ENCODE data around the gene CNTNAP5. TPM values are rescaled to one million over a fixed set of nuclear protein-coding genes. Genes with fewer than 3 reads are reported as not detected.

Gene CNTNAP5
- total RNA-seq, 4 donors from 2014 or later: 0.20 to 1.4 (median 0.68) TPM; not detected in 1

GRCh38 chr2:124193706-124194105, 168.6 kb downstream of the CNTNAP5 start:
- H3K4me3 ChIP-seq: no peak overlapping the region
- TF ChIP-seq EP300 (IDR thresholded peaks at IDR 0.05; ENCODE audit: low read depth): no peak
- no peak for TF ChIP-seq CTCF (IDR thresholded peaks at IDR 0.05)
- TF ChIP-seq POLR2A (IDR thresholded peaks at IDR 0.05): no peak
- no peak for TF ChIP-seq POLR2AphosphoS5 (IDR thresholded peaks at IDR 0.05)
- no peak for DNase-seq
- no peaks in the 10 kb centered on the region for H3K9me3 ChIP-seq
- H3K27me3 ChIP-seq: no peaks in the 10 kb centered on the region
- no peaks in the 10 kb centered on the region for H3K36me3 ChIP-seq
- intact Hi-C loops (cut with DNase I; ENCODE audit: low total_unique reads): no loop called here
- no peak overlapping the region for H3K27ac ChIP-seq
- H3K4me1 ChIP-seq: no peaks in the 10 kb centered on the region
- in situ Hi-C loops (cut with MboI; ENCODE audit: low pct_ligation_motif_present in 1 of 4, low pct_unique_long_range_greater_than_20kb in 1 of 4, low sequenced_read_pairs in 3 of 4): no loop called here
- WGBS, 2 donors (ENCODE audit: low coverage in 1 of 2): 59 to 70% methylated on average over 4 of the region's 4 CpGs

- in situ Hi-C loops (cut with MboI; ENCODE audit: low pct_ligation_motif_present in 1 of 4, low pct_unique_long_range_greater_than_20kb in 1 of 4, low sequenced_read_pairs in 3 of 4): no loop called here
- no peak overlapping the region for H3K4me3 ChIP-seq
Observed at GRCh38 chr2:124201713-124202112, 176.6 kb downstream of the CNTNAP5 start.

GRCh38 chr2:124209441-124209840, 184.4 kb downstream of the CNTNAP5 start:
- WGBS, 2 donors (ENCODE audit: low coverage in 1 of 2): 62 to 80% methylated on average over 4 of the region's 4 CpGs
- TF ChIP-seq POLR2AphosphoS5 (IDR thresholded peaks at IDR 0.05) (no peak), EP300 (IDR thresholded peaks at IDR 0.05; ENCODE audit: low read depth) (no peak), POLR2A (IDR thresholded peaks at IDR 0.05) (no peak), CTCF (IDR thresholded peaks at IDR 0.05) (no peak)
- Histone ChIP-seq H3K36me3 (no peaks in the 10 kb centered on the region), H3K9me3 (no peaks in the 10 kb centered on the region), H3K27ac (no peak overlapping the region), H3K4me1 (no peaks in the 10 kb centered on the region), H3K4me3 (no peak overlapping the region), H3K27me3 (no peaks in the 10 kb centered on the region)
- DNase-seq: no peak
- intact Hi-C loops (cut with DNase I; ENCODE audit: low total_unique reads): no loop called here
- in situ Hi-C loops (cut with MboI; ENCODE audit: low pct_ligation_motif_present in 1 of 4, low pct_unique_long_range_greater_than_20kb in 1 of 4, low sequenced_read_pairs in 3 of 4): no loop called here

More at GRCh38 chr2:124201713-124202112, 176.6 kb downstream of the CNTNAP5 start:
- Histone ChIP-seq H3K4me1 (no peaks in the 10 kb centered on the region), H3K27me3 (no peaks in the 10 kb centered on the region), H3K9me3 (no peaks in the 10 kb centered on the region), H3K36me3 (no peaks in the 10 kb centered on the region), H3K27ac (no peak overlapping the region)
- TF ChIP-seq POLR2A (IDR thresholded peaks at IDR 0.05): no peak
- no peak for TF ChIP-seq EP300 (IDR thresholded peaks at IDR 0.05; ENCODE audit: low read depth)
- TF ChIP-seq POLR2AphosphoS5 (IDR thresholded peaks at IDR 0.05): no peak
- TF ChIP-seq CTCF (IDR thresholded peaks at IDR 0.05): no peak
- 80 to 92% methylated on average over 2 of the region's 2 CpGs for WGBS, 2 donors (ENCODE audit: low coverage in 1 of 2)
- intact Hi-C loops (cut with DNase I; ENCODE audit: low total_unique reads): no loop called here
- no peak for DNase-seq

GRCh38 chr2:124211461-124211860, 186.4 kb downstream of the CNTNAP5 start:
- in situ Hi-C loops (cut with MboI; ENCODE audit: low pct_ligation_motif_present in 1 of 4, low pct_unique_long_range_greater_than_20kb in 1 of 4, low sequenced_read_pairs in 3 of 4) (no loop called here), intact Hi-C loops (cut with DNase I; ENCODE audit: low total_unique reads) (no loop called here)
- H3K9me3 ChIP-seq: no peaks in the 10 kb centered on the region
- no peak overlapping the region for H3K27ac ChIP-seq
- TF ChIP-seq EP300 (IDR thresholded peaks at IDR 0.05; ENCODE audit: low read depth) (no peak), POLR2A (IDR thresholded peaks at IDR 0.05) (no peak), POLR2AphosphoS5 (IDR thresholded peaks at IDR 0.05) (no peak), CTCF (IDR thresholded peaks at IDR 0.05) (no peak)
- no peak overlapping the region for H3K4me3 ChIP-seq
- H3K27me3 ChIP-seq: no peaks in the 10 kb centered on the region
- H3K36me3 ChIP-seq: no peaks in the 10 kb centered on the region
- DNase-seq: no peak
- H3K4me1 ChIP-seq: no peaks in the 10 kb centered on the region
- 52 to 58% methylated on average over 2 of the region's 2 CpGs for WGBS, 2 donors (ENCODE audit: low coverage in 1 of 2)
